HUES48 (cell line): ENCODE results near the gene C22orf39.
A peak's percentile ranks its signal among the peaks of the same experiment; 100 is the strongest.

Experiments used
- H3K27ac ChIP-seq: one replicate; pipeline ENCODE4 v1.7.0; 2013; ENCODE audit warnings: low read depth, low read length, inconsistent platforms
- H3K27me3 ChIP-seq: 2 replicates; pipeline ENCODE4 v1.6.1; 2013; ENCODE audit warnings: mild to moderate bottlenecking, low read length; ENCODE audit not compliant: control insufficient read depth, insufficient read depth
- H3K36me3 ChIP-seq: 2 replicates; pipeline ENCODE4 v1.6.1; 2013; ENCODE audit warnings: low read length; ENCODE audit not compliant: control insufficient read depth, insufficient read depth
- H3K4me1 ChIP-seq: 2 replicates; pipeline ENCODE4 v1.6.1; 2013; ENCODE audit warnings: mild to moderate bottlenecking, low read length; ENCODE audit not compliant: control insufficient read depth, insufficient read depth
- H3K4me3 ChIP-seq: 2 replicates; pipeline ENCODE4 v1.5.1; 2013; ENCODE audit warnings: mild to moderate bottlenecking, low read depth, low read length
- H3K9ac ChIP-seq: 2 replicates; pipeline ENCODE4 v1.6.1; 2013; ENCODE audit warnings: mild to moderate bottlenecking, low read depth, low read length, moderate library complexity
- H3K9me3 ChIP-seq: 2 replicates; pipeline ENCODE4 v1.6.1; 2013; ENCODE audit warnings: low read length; ENCODE audit not compliant: control insufficient read depth, insufficient read depth

The C22orf39 gene

GRCh38 chr22:19488285-19488684, 40.8 kb upstream of the C22orf39 start:
- Histone ChIP-seq H3K4me3 (no peak overlapping the region), H3K27ac (no peak overlapping the region), H3K9me3 (no peaks in the 10 kb centered on the region), H3K4me1 (no peaks in the 10 kb centered on the region), H3K9ac (no peak overlapping the region), H3K27me3 (no peaks in the 10 kb centered on the region), H3K36me3 (peaks cover 73% of the 10 kb centered on the region)

GRCh38 chr22:19483481-19484244, 36.2 kb upstream of the C22orf39 start:
- peaks cover 63% of the 10 kb centered on the region for H3K36me3 ChIP-seq
- H3K9me3 ChIP-seq = no peaks in the 10 kb centered on the region
- H3K9ac ChIP-seq = no peak overlapping the region
- H3K27ac ChIP-seq = no peak overlapping the region
- H3K27me3 ChIP-seq = no peaks in the 10 kb centered on the region
- no peak overlapping the region for H3K4me3 ChIP-seq
- H3K4me1 ChIP-seq = no peaks in the 10 kb centered on the region

- Histone ChIP-seq H3K4me3 (no peak overlapping the region), H3K4me1 (peaks cover 6% of the 10 kb centered on the region; the same call in 1 of the 2 replicates), H3K27ac (no peak overlapping the region), H3K36me3 (peaks cover 51% of the 10 kb centered on the region), H3K9ac (no peak overlapping the region), H3K27me3 (no peaks in the 10 kb centered on the region), H3K9me3 (no peaks in the 10 kb centered on the region)
These were observed 34.8 kb upstream of the C22orf39 start for GRCh38 chr22:19482297-19482696.

- H3K9ac ChIP-seq = 0 out of 2 replicates have a peak overlapping the region, but pooled peaks have one; percentile 95
- no peaks in the 10 kb centered on the region for H3K9me3 ChIP-seq
- peak overlapping the region; percentile 71 for H3K4me3 ChIP-seq
- peaks cover 42% of the 10 kb centered on the region for H3K36me3 ChIP-seq
- peaks cover 6% of the 10 kb centered on the region; the same call in 1 of the 2 replicates for H3K4me1 ChIP-seq
- no peaks in the 10 kb centered on the region for H3K27me3 ChIP-seq
- H3K27ac ChIP-seq = no peak overlapping the region
These were observed 33.3 kb upstream of the C22orf39 start for GRCh38 chr22:19480789-19481188.

- peak overlapping the region; percentile 71 for H3K4me3 ChIP-seq
- peak overlapping the region; percentile 95 for H3K9ac ChIP-seq
- no peaks in the 10 kb centered on the region for H3K9me3 ChIP-seq
- H3K27ac ChIP-seq = peak overlapping the region; percentile 98
- no peaks in the 10 kb centered on the region for H3K27me3 ChIP-seq
- H3K4me1 ChIP-seq = peaks cover 6% of the 10 kb centered on the region; the same call in 1 of the 2 replicates
- peaks cover 42% of the 10 kb centered on the region for H3K36me3 ChIP-seq
These were observed 32.7 kb upstream of the C22orf39 start for GRCh38 chr22:19480173-19480568.

- H3K9ac ChIP-seq = peak within 1 kb of the TSS; percentile 95
- H3K27me3 ChIP-seq = no peaks in the 10 kb centered on the region
- no peaks in the 10 kb centered on the region for H3K9me3 ChIP-seq
- H3K27ac ChIP-seq = peak within 1 kb of the TSS; percentile 98
- H3K36me3 ChIP-seq = peaks cover 42% of the 10 kb centered on the region
- H3K4me3 ChIP-seq = peak within 1 kb of the TSS; percentile 71
- peaks cover 6% of the 10 kb centered on the region; the same call in 1 of the 2 replicates for H3K4me1 ChIP-seq
These were observed 32.1 kb upstream of the C22orf39 start, which contains the start of gene CDC45 for GRCh38 chr22:19479355-19480172. Gene CDC45, plus strand, starts transcription at chr22:19479920. Its CDS starts 49 bp downstream, at chr22:19479969.

- H3K27ac ChIP-seq = peak within 1 kb of the TSS; percentile 98
- H3K4me3 ChIP-seq = peak within 1 kb of the TSS; percentile 71
- peak within 1 kb of the TSS; percentile 95 for H3K9ac ChIP-seq
- no peaks in the 10 kb centered on the region for H3K9me3 ChIP-seq
- H3K4me1 ChIP-seq = peaks cover 6% of the 10 kb centered on the region; the same call in 1 of the 2 replicates
- no peaks in the 10 kb centered on the region for H3K27me3 ChIP-seq
- peaks cover 38% of the 10 kb centered on the region for H3K36me3 ChIP-seq
These were observed 31.4 kb upstream of the C22orf39 start, which contains the start of gene UFD1 for GRCh38 chr22:19478901-19479354. Gene UFD1, minus strand, starts transcription at chr22:19479193. Its CDS starts 108 bp downstream, at chr22:19479085.

GRCh38 chr22:19478045-19478900, 30.8 kb upstream of the C22orf39 start:
- peaks cover 6% of the 10 kb centered on the region; the same call in 1 of the 2 replicates for H3K4me1 ChIP-seq
- peaks cover 38% of the 10 kb centered on the region for H3K36me3 ChIP-seq
- H3K27ac ChIP-seq = peak overlapping the region; percentile 98

GRCh38 chr22:19477321-19478044, 30.0 kb upstream of the C22orf39 start:
- H3K9ac ChIP-seq = no peak overlapping the region; the same call in 1 of the 2 replicates
- no peak overlapping the region for H3K27ac ChIP-seq
- H3K27me3 ChIP-seq = no peaks in the 10 kb centered on the region
- H3K4me1 ChIP-seq = peaks cover 6% of the 10 kb centered on the region; the same call in 1 of the 2 replicates
- peak overlapping the region; percentile 71 for H3K4me3 ChIP-seq
- H3K36me3 ChIP-seq = peaks cover 40% of the 10 kb centered on the region
- H3K9me3 ChIP-seq = no peaks in the 10 kb centered on the region

More at GRCh38 chr22:19478045-19478900, 30.8 kb upstream of the C22orf39 start:
- Histone ChIP-seq H3K27me3 (no peaks in the 10 kb centered on the region), H3K9me3 (no peaks in the 10 kb centered on the region), H3K9ac (peak overlapping the region; percentile 71), H3K4me3 (peak overlapping the region; percentile 71)
